Activated CD4-positive, alpha-beta T cell treated with anti-CD3 and anti-CD28 coated beads, Interleukin-2, amount 10 ng/mL, durations not matched to agents 7 days and 5 days (primary cell): ENCODE results near the gene MVD. TPM values are rescaled to one million over a fixed set of nuclear protein-coding genes. Genes with fewer than 3 reads are reported as not detected.

Experiments
- CTCF ChIA-PET: fragments of 350-600 bp; sonication (Branson Sonifier 250); formaldehyde crosslinking; loops from one replicate; lab custom pipeline; 2021; ENCODE audit warnings: antibody characterized with exemption; lab: Charles Lee
- POLR2A ChIA-PET: fragments of 350-600 bp; sonication (Branson Sonifier 250); formaldehyde crosslinking; loops from one replicate; lab custom pipeline; 2021; ENCODE audit warnings: antibody characterized with exemption; lab: Charles Lee
- DNase-seq: peaks from one replicate; pipeline ENCODE4 v3.0.0-alpha.2; 2020
- H3K27ac Mint-ChIP-seq: one replicate; pipeline ENCODE4 v1.8.0; 2021; ENCODE audit warnings: mild to moderate bottlenecking, moderate library complexity, mixed read lengths
- H3K27me3 Mint-ChIP-seq: one replicate; pipeline ENCODE4 v1.8.0; 2021; ENCODE audit warnings: mixed read lengths
- H3K36me3 Mint-ChIP-seq: one replicate; pipeline ENCODE4 v1.8.0; 2021; ENCODE audit warnings: low read depth, mixed read lengths
- H3K4me1 Mint-ChIP-seq: one replicate; pipeline ENCODE4 v1.8.0; 2021; ENCODE audit warnings: mixed read lengths
- H3K4me3 Mint-ChIP-seq: one replicate; pipeline ENCODE4 v1.8.0; 2021; ENCODE audit warnings: mild to moderate bottlenecking, moderate library complexity, mixed read lengths
- H3K9me3 Mint-ChIP-seq: one replicate; pipeline ENCODE4 v1.8.0; 2021; ENCODE audit warnings: mixed read lengths
- total RNA-seq, 2 experiments: library from RNA; stranded (reverse); gene quantifications; one replicate each; pipeline ENCODE4 v1.2.3, GENCODE V29; 2021

MVD gene
- total RNA-seq, 2 experiments from 2014 or later: 65.3 to 72.3 TPM

DNA sequence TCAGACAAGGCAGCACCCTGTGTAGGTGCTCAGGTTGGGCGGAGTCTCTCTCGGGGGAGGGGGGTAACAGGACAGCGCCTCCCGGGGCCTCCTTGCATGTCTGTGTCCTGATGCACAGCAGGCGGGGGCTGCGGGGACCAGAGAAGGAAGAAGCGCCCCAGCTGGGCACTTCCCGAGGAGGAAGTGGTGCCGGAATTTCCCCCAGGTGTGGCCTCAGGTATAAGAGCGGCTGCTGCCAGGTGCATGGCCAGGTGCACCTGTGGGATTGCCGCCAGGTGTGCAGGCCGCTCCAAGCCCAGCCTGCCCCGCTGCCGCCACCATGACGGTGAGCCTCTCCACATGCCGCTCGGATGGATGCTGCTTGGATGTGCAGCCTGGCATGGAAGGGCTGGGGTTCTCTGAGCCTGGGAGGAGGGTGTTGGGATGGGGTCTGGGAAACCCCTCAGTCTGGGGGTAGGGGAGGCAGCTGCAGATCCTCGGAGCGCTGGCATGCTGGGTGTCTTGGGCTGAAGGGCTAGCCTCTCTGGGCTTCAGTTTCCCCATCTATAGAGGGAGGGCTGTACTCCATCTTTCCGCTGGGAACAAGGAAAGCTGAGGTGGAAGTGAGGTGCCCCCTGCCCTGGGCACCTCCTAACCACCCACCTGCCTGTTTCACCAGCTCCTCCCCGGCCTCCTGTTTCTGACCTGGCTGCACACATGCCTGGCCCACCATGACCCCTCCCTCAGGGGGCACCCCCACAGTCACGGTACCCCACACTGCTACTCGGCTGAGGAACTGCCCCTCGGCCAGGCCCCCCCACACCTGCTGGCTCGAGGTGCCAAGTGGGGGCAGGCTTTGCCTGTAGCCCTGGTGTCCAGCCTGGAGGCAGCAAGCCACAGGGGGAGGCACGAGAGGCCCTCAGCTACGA lies 24.3 kb downstream of the MVD start, which contains the start of gene IL17C:
IL17C (plus strand) TSS at position 250 of the 908 bp plus-strand sequence; CDS start at position 320, 70 bp downstream.
- Mint-ChIP-seq H3K4me1 (peaks cover 28% of the 10 kb centered on the region), H3K36me3 (peaks cover 10% of the 10 kb centered on the region), H3K27me3 (peaks cover 29% of the 10 kb centered on the region), H3K9me3 (no peaks in the 10 kb centered on the region), H3K27ac (peak within 1 kb of the TSS; percentile 38), H3K4me3 (no peak within 1 kb of the TSS)
- no peak for DNase-seq
- ChIA-PET POLR2A (no interaction called here), CTCF (interaction anchor here (0.7 to 1.0 kb wide), 3 partner anchors 9 to 13 kb away, joined by 3 read pairs; no protein-coding TSS in a partner anchor)

GRCh38 chr16:88636488-88637265 lies 26.2 kb downstream of the MVD start:
- Mint-ChIP-seq H3K9me3 (no peaks in the 10 kb centered on the region), H3K27me3 (peaks cover 29% of the 10 kb centered on the region), H3K4me1 (peaks cover 37% of the 10 kb centered on the region), H3K4me3 (no peak overlapping the region), H3K27ac (peak overlapping the region; percentile 54), H3K36me3 (peaks cover 5% of the 10 kb centered on the region)
- ChIA-PET CTCF (interaction anchor here (1.1 to 1.8 kb wide), 3 partner anchors 24 to 101 kb away, joined by 3 to 9 read pairs (median 3); no protein-coding TSS in a partner anchor), POLR2A (no interaction called here)
- DNase-seq: no peak

DNA sequence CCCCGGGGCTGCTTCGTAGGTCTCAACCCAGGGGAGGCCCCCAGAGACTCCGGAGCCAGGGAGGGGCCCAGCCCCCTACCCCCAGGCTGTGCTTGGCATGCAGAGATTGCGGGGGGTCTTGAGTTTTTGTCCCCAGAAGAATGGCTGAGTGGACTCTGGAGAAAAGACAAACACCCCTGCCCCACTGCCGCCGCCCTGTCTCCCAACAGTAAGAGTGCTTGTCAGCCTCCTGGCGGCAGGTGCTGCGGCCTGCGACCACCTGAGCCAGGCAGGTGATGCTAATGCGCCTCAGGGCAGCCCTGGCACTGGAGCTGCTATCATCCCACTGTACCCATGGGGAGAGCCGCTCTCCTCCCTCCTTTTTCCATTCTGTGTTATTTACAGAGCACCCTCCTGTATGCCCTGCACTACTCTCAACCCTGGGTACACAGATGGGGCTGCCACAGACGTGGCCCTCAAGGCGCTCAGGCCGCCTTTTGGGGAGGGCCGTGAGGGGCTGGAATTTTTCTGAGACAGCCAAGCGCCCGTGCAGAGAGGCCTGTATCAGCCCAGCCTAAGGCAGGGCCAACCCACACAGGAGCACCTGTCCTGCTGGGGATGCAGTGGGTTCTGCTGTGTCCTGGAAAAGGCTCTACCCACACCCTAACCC lies 27.1 kb downstream of the MVD start:
- POLR2A ChIA-PET: no interaction called here
- Mint-ChIP-seq H3K36me3 (peaks cover 9% of the 10 kb centered on the region), H3K9me3 (no peaks in the 10 kb centered on the region), H3K27ac (no peak overlapping the region), H3K4me1 (peaks cover 37% of the 10 kb centered on the region), H3K4me3 (no peak overlapping the region), H3K27me3 (peaks cover 25% of the 10 kb centered on the region)
- CTCF ChIA-PET: interaction anchor here (1.3 kb wide), 1 partner anchor 40 kb away, joined by 3 read pairs; no protein-coding TSS in a partner anchor
- DNase-seq: no peak

DNA sequence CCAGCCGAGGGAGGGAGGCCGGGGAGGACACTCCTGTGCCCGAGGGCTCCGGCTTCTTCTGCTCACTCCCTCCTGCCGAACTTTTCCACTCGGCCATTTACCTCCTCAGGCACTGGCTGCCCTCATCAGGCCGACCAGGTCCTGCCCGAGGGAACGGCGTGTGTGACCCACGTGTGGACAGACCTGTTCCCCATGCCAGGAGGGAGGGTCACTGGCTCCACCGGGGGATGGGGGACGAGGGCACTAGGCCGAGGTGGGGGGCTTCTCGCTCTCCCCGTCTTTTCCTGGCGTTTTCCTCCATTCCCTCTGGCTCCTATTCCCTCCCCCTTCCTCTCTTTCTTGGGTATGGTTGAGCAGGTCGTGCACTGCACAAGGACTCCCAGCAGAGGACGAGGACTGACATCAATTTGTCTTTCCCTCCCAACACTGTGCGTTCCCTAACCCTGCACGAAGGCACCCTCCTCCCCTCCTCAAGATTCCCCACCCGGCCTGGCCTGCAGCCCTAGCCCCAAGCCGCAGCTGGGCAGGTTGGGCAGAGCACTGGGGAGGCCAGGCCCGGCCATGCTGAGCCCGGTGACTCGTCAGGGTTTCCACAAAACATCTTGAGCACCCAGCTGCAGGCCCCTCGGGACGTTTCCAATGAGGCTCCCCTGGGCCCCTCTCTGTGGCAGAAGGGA lies 27.8 kb downstream of the MVD start:
- H3K27me3 Mint-ChIP-seq: peaks cover 19% of the 10 kb centered on the region
- no peaks in the 10 kb centered on the region for H3K9me3 Mint-ChIP-seq
- peaks cover 9% of the 10 kb centered on the region for H3K36me3 Mint-ChIP-seq
- DNase-seq: no peak
- H3K27ac Mint-ChIP-seq: peak overlapping the region; percentile 60
- ChIA-PET POLR2A (no interaction called here), CTCF (no interaction called here)
- peak overlapping the region; percentile 59 for H3K4me3 Mint-ChIP-seq
- peaks cover 37% of the 10 kb centered on the region for H3K4me1 Mint-ChIP-seq

- H3K27ac Mint-ChIP-seq: peak overlapping the region; percentile 19
- CTCF ChIA-PET: interaction anchor here (1.8 kb wide), 1 partner anchor 17 kb away, joined by 4 read pairs; no protein-coding TSS in a partner anchor
- H3K9me3 Mint-ChIP-seq: no peaks in the 10 kb centered on the region
- peaks cover 11% of the 10 kb centered on the region for H3K36me3 Mint-ChIP-seq
- peaks cover 13% of the 10 kb centered on the region for H3K27me3 Mint-ChIP-seq
- POLR2A ChIA-PET: no interaction called here
- H3K4me3 Mint-ChIP-seq: peak overlapping the region; percentile 66
- DNase-seq: peak; percentile 65
- peaks cover 37% of the 10 kb centered on the region for H3K4me1 Mint-ChIP-seq
Observed at GRCh38 chr16:88634141-88634993, 28.5 kb downstream of the MVD start.

GRCh38 chr16:88633684-88634140 lies 29.2 kb downstream of the MVD start:
- POLR2A ChIA-PET: interaction anchor here (0.6 to 1.0 kb wide), 2 partner anchors 19 to 52 kb away, joined by 3 read pairs; no protein-coding TSS in a partner anchor
- Mint-ChIP-seq H3K27me3 (peaks cover 9% of the 10 kb centered on the region), H3K4me1 (peaks cover 37% of the 10 kb centered on the region), H3K36me3 (peaks cover 12% of the 10 kb centered on the region), H3K27ac (peak overlapping the region; percentile 50), H3K9me3 (no peaks in the 10 kb centered on the region), H3K4me3 (peak overlapping the region; percentile 66)
- CTCF ChIA-PET: interaction anchor here (1.0 to 1.8 kb wide), 4 partner anchors 14 to 51 kb away, joined by 3 to 5 read pairs (median 4); no protein-coding TSS in a partner anchor
- DNase-seq: peak; percentile 50

- Mint-ChIP-seq H3K27me3 (peaks cover 4% of the 10 kb centered on the region), H3K36me3 (peaks cover 20% of the 10 kb centered on the region), H3K4me3 (no peak overlapping the region), H3K9me3 (no peaks in the 10 kb centered on the region), H3K4me1 (peaks cover 29% of the 10 kb centered on the region), H3K27ac (peak overlapping the region; percentile 67)
- ChIA-PET CTCF (interaction anchor here (0.6 to 1.8 kb wide), 5 partner anchors 16 to 593 kb away, joined by 3 to 4 read pairs (median 4); no protein-coding TSS in a partner anchor), POLR2A (interaction anchor here (0.6 kb wide), 1 partner anchor 63 kb away, joined by 3 read pairs; the partner anchor contains the start of gene ZC3H18)
- DNase-seq: no peak
Observed at GRCh38 chr16:88632587-88632930, 30.3 kb downstream of the MVD start.

DNA sequence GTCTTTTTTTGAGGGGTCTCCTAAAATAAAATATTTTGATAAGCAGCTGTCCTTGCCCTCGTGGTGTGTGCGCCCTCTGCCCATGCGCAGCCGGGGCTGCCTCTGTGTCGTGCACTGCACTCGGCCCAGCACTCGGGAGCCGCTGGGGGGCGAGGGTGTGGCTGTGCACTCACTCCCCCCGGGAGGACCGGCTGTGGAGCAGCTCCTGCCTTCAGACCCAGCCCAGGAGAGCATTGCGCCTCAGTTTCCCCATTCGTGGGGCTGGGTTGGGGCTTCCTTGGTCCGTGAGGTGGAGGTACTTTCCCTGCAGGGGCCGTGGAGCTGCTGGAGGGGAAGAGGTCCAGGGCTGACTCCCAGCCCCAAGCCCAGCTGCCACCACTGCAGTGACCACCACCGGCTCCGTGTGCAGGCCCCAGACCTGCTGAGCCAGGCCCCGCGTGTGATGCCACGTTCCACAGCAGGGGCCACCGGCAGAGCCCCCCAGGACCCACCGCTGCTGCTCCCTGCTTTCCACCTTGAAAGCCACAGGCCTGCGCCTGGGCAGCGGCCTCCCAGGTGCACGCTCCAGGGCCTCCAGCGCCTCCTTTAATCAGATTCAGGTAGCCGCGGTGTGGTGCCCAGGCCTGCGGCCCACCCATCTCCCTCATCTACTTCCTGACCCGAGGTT lies 30.8 kb downstream of the MVD start:
- no peaks in the 10 kb centered on the region for H3K9me3 Mint-ChIP-seq
- H3K27ac Mint-ChIP-seq: peak overlapping the region; percentile 67
- ChIA-PET POLR2A (interaction anchor here (0.6 kb wide), 1 partner anchor 62 kb away, joined by 3 read pairs; the partner anchor contains the start of gene ZC3H18), CTCF (interaction anchor here (0.6 to 1.3 kb wide), 3 partner anchors 16 to 77 kb away, joined by 3 to 4 read pairs (median 3); no protein-coding TSS in a partner anchor)
- DNase-seq: no peak
- H3K27me3 Mint-ChIP-seq: peaks cover under 1% of the 10 kb centered on the region
- peaks cover 24% of the 10 kb centered on the region for H3K4me1 Mint-ChIP-seq
- peaks cover 25% of the 10 kb centered on the region for H3K36me3 Mint-ChIP-seq
- no peak overlapping the region for H3K4me3 Mint-ChIP-seq

DNA sequence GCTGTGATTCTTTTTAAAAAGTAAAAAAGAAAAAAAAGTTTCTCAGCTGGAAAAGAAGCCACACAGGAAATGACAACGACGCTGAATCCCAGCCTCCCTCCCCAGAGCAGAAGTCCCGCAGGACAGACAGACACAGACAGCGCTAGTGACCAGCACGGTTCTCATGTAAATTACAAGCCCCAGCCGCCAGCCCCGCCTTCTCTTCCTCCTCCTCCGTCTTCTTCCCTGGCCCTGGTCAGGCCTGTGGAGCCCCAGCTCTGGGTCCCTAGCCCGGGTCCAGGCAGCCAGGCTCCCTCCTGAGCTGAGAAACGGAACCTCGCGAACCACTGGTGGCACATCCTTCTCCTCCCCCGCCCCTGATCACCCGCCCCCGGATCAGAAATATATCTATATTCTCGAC lies 31.5 kb downstream of the MVD start:
- H3K36me3 Mint-ChIP-seq: peaks cover 30% of the 10 kb centered on the region
- H3K27me3 Mint-ChIP-seq: no peaks in the 10 kb centered on the region
- no peak for DNase-seq
- peak overlapping the region; percentile 36 for H3K27ac Mint-ChIP-seq
- H3K4me3 Mint-ChIP-seq: no peak overlapping the region
- CTCF ChIA-PET: interaction anchor here (1.1 kb wide), 1 partner anchor 21 kb away, joined by 3 read pairs; no protein-coding TSS in a partner anchor
- POLR2A ChIA-PET: no interaction called here
- H3K4me1 Mint-ChIP-seq: peaks cover 23% of the 10 kb centered on the region
- H3K9me3 Mint-ChIP-seq: no peaks in the 10 kb centered on the region

GRCh38 chr16:88630941-88631340 lies 31.9 kb downstream of the MVD start:
- peaks cover 19% of the 10 kb centered on the region for H3K4me1 Mint-ChIP-seq
- CTCF ChIA-PET: interaction anchor here (1.1 kb wide), 1 partner anchor 21 kb away, joined by 3 read pairs; no protein-coding TSS in a partner anchor
- DNase-seq: no peak
- POLR2A ChIA-PET: no interaction called here
- no peaks in the 10 kb centered on the region for H3K27me3 Mint-ChIP-seq
- H3K27ac Mint-ChIP-seq: no peak overlapping the region
- no peak overlapping the region for H3K4me3 Mint-ChIP-seq
- no peaks in the 10 kb centered on the region for H3K9me3 Mint-ChIP-seq
- peaks cover 33% of the 10 kb centered on the region for H3K36me3 Mint-ChIP-seq
